ENCODE measurements around the gene LHFPL3. TPM values are rescaled to one million over a fixed set of nuclear protein-coding genes. Genes with fewer than 3 reads are reported as not detected.

The LHFPL3 gene
- total and polyA plus RNA-seq, 2 donors (not counting 3 experiments of a cell fraction or from before 2014, with no cell fraction given): not detected

DNA sequence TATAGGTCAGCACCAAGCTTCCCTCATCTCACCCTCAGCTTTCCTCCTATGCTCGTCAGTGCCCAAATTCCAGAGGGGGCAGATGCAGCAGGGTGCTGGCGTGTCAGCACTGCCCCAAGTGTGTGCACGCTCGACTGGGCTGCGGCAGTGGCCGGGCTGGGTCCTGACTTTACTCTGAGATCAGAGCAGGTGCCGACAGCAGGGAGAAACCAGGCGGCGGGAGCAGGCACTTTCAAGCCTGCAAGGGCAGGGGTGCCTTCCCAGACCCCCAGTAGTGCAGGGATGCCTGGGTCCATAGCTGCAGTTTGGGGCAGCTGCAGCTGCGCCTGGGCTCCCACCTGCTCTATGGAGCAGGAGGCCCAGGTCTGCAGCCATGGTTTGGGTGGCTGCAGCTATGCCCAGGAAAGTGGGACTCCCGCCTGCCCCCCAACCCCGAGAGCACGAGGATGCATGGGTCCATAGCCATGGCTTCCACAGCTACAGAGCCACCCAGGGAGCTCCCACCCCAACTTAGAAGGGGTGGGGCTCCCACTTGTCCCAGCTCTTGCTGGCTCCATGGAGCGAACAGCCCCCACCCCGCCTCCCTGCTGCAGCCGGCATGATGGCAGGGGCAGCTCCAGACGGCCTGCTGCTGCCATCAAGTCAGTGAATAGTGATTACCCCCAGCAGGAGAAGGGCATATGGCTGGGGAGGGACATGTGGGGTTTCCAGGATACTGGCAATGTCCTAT is 486.4 kb downstream of the LHFPL3 start:
- dilution Hi-C loops (cut with MboI; ENCODE audit: extremely low pct_ligation_motif_present, low sequenced_read_pairs): no loop called here
- no peaks in the 10 kb centered on the region for H4K20me1 ChIP-seq (replicated peaks; ENCODE audit: control insufficient read depth, extremely low read depth, insufficient read depth, low read length)
- intact Hi-C loops (cut with micrococcal nuclease): loop anchor here (5.0 kb wide), 1 partner anchor 43 kb away; no protein-coding TSS in a partner anchor
- CTCF ChIA-PET: interaction anchor here (1.1 kb wide), 1 partner anchor 24 kb away, joined by 3 read pairs; no protein-coding TSS in a partner anchor
- no peaks in the 10 kb centered on the region for H3K79me2 ChIP-seq (ENCODE audit: control insufficient read depth, insufficient read depth, low read length)
- H3K9ac ChIP-seq (replicated peaks; ENCODE audit: extremely low read depth, insufficient read depth, low read length): no peak overlapping the region
- FAIRE-seq: no peak
- H3K27me3 ChIP-seq (ENCODE audit: control insufficient read depth in 2 of 2, insufficient read depth in 2 of 2, low read length in 2 of 2): peaks cover 9 to 10% of the 10 kb centered on the region in 2 experiments
- H2AFZ ChIP-seq (ENCODE audit: low read depth, low read length): no peak overlapping the region
- H3K4me2 ChIP-seq (ENCODE audit: insufficient read depth, low read length): no peak overlapping the region
- BruUV-seq (replicated peaks): no TSS peak
- H3K4me3 ChIP-seq (replicated peaks in 1 of 3; ENCODE audit: insufficient read depth in 1 of 3, low read depth in 1 of 3, low read length in 3 of 3): no peak overlapping the region
- no peaks in the 10 kb centered on the region for H3K9me1 ChIP-seq (replicated peaks; ENCODE audit: control insufficient read depth, extremely low read depth, insufficient read depth, low read length)
- POLR2A ChIA-PET: interaction anchor here (0.6 kb wide), 1 partner anchor 54 kb away, joined by 3 read pairs; no protein-coding TSS in a partner anchor
- no peaks in the 10 kb centered on the region for H3K4me1 ChIP-seq (ENCODE audit: control insufficient read depth, extremely low read depth, insufficient read depth, low read length)
- TF ChIP-seq POLR2A (IDR thresholded peaks at IDR 0.05; ENCODE audit: low read depth, low read length) (no peak), JUN (IDR thresholded peaks at IDR 0.05; ENCODE audit: borderline replicate concordance, insufficient read depth, insufficient read length, low read depth) (no peak), EZH2 (IDR thresholded peaks at IDR 0.05; ENCODE audit: borderline replicate concordance, low read depth, low read length, severe bottlenecking) (no peak), CTCF (IDR thresholded peaks at IDR 0.05; ENCODE audit: extremely low read depth in 1 of 2, insufficient read depth in 1 of 2, low read depth in 1 of 2, low read length in 2 of 2) (no peak), MAX (IDR thresholded peaks at IDR 0.05; ENCODE audit: insufficient read depth, insufficient read length) (no peak), FOS (IDR thresholded peaks at IDR 0.05; ENCODE audit: borderline replicate concordance, insufficient read depth, low read length) (no peak), MYC (IDR thresholded peaks at IDR 0.05; ENCODE audit: low read depth, low read length) (no peak), GATA2 (IDR thresholded peaks at IDR 0.05; ENCODE audit: insufficient read depth, insufficient read length, low read depth, low read length) (no peak), POLR2AphosphoS5 (IDR thresholded peaks at IDR 0.05; ENCODE audit: insufficient read depth, low read depth, low read length) (no peak)
- no peaks in the 10 kb centered on the region for H3K36me3 ChIP-seq (ENCODE audit: control insufficient read depth in 2 of 2, extremely low read depth in 1 of 2, insufficient read depth in 2 of 2, low read length in 2 of 2)
- no peak for DNase-seq (ENCODE audit: low read depth, low spot score)
- no peak overlapping the region for H3K27ac ChIP-seq (ENCODE audit: insufficient read depth, low read depth, low read length)
- no peaks in the 10 kb centered on the region for H3K9me3 ChIP-seq (replicated peaks; ENCODE audit: control insufficient read depth, insufficient read depth, low read length)

All from endothelial cell of umbilical vein (primary cell).